ENCODE data around the gene PRKRA.
"Not testable (repeated sequence)": the region's sequence is repeated elsewhere in the genome, so short reads cannot be mapped to it uniquely, and the experiment has no call there.

Gene PRKRA

GRCh38 chr2:178413472-178414265 is 37.3 kb downstream of the PRKRA start:
- peak; percentile 91 for DNase-seq (ENCODE audit: low read depth, low spot score)

GRCh38 chr2:178412453-178412852 is 38.5 kb downstream of the PRKRA start:
- DNase-seq (ENCODE audit: low read depth, low spot score) = not testable (repeated sequence)

- DNase-seq (ENCODE audit: low read depth, low spot score) = no peak
Observed at GRCh38 chr2:178412047-178412446, 38.9 kb downstream of the PRKRA start.

- DNase-seq (ENCODE audit: low read depth, low spot score) = no peak
Observed at GRCh38 chr2:178409261-178409660, 41.7 kb downstream of the PRKRA start.

- DNase-seq (ENCODE audit: low read depth, low spot score) = peak; percentile 43
Observed at GRCh38 chr2:178404368-178404767, 46.6 kb downstream of the PRKRA start.

GRCh38 chr2:178403671-178404306 is 47.2 kb downstream of the PRKRA start:
- DNase-seq (ENCODE audit: low read depth, low spot score) = peak; percentile 18

GRCh38 chr2:178401994-178402437 is 49.0 kb downstream of the PRKRA start:
- no peak for DNase-seq (ENCODE audit: low read depth, low spot score)

- peak; percentile 63 for DNase-seq (ENCODE audit: low read depth, low spot score)
Observed at GRCh38 chr2:178397002-178397605, 53.9 kb downstream of the PRKRA start.

GRCh38 chr2:178395941-178396570 is 54.9 kb downstream of the PRKRA start:
- DNase-seq (ENCODE audit: low read depth, low spot score) = no peak

- no peak for DNase-seq (ENCODE audit: low read depth, low spot score)
Observed at GRCh38 chr2:178395295-178395694, 55.7 kb downstream of the PRKRA start.

- peak; percentile 8 for DNase-seq (ENCODE audit: low read depth, low spot score)
Observed at GRCh38 chr2:178394859-178395258, 56.1 kb downstream of the PRKRA start.

GRCh38 chr2:178392215-178392614 is 58.8 kb downstream of the PRKRA start:
- DNase-seq (ENCODE audit: low read depth, low spot score) = peak; percentile 60

GRCh38 chr2:178391701-178392100 is 59.3 kb downstream of the PRKRA start:
- DNase-seq (ENCODE audit: low read depth, low spot score) = peak; percentile 22

- no peak for DNase-seq (ENCODE audit: low read depth, low spot score)
Observed at GRCh38 chr2:178388287-178388686, 62.7 kb downstream of the PRKRA start.

GRCh38 chr2:178386986-178387597 is 63.9 kb downstream of the PRKRA start:
- peak; percentile 21 for DNase-seq (ENCODE audit: low read depth, low spot score)

- DNase-seq (ENCODE audit: low read depth, low spot score) = no peak
Observed at GRCh38 chr2:178385595-178386148, 65.3 kb downstream of the PRKRA start.

GRCh38 chr2:178383718-178384117 is 67.3 kb downstream of the PRKRA start:
- no peak for DNase-seq (ENCODE audit: low read depth, low spot score)

Data from astrocyte of the hippocampus (primary cell).